ENCODE measurements around the gene CLC.
"Not testable (repeated sequence)": the region's sequence is repeated elsewhere in the genome, so short reads cannot be mapped to it uniquely, and the experiment has no call there.

The CLC gene

GRCh38 chr19:39696387-39696786 lies 41.4 kb downstream of the CLC start:
- Histone ChIP-seq H3K4me3 (no peak overlapping the region), H3K36me3 (no peaks in the 10 kb centered on the region), H3K9me3 (no peaks in the 10 kb centered on the region), H3K4me1 (no peaks in the 10 kb centered on the region), H3K27ac (no peak overlapping the region), H3K27me3 (no peaks in the 10 kb centered on the region)
- no peak for DNase-seq
- no peak for TF ChIP-seq CTCF (IDR thresholded peaks at IDR 0.05)
- intact Hi-C loops (cut with DNase I; ENCODE audit: low total_unique reads), result no loop called here

GRCh38 chr19:39695759-39696158 lies 42.1 kb downstream of the CLC start:
- H3K36me3 ChIP-seq, result no peaks in the 10 kb centered on the region
- H3K4me1 ChIP-seq, result no peaks in the 10 kb centered on the region
- DNase-seq, result no peak
- no peak overlapping the region for H3K27ac ChIP-seq
- TF ChIP-seq CTCF (IDR thresholded peaks at IDR 0.05), result no peak
- no peaks in the 10 kb centered on the region for H3K27me3 ChIP-seq
- no peak overlapping the region for H3K4me3 ChIP-seq
- intact Hi-C loops (cut with DNase I; ENCODE audit: low total_unique reads), result no loop called here
- H3K9me3 ChIP-seq, result no peaks in the 10 kb centered on the region

- no peak for DNase-seq
- Histone ChIP-seq H3K27ac (no peak overlapping the region), H3K27me3 (no peaks in the 10 kb centered on the region), H3K36me3 (no peaks in the 10 kb centered on the region), H3K9me3 (no peaks in the 10 kb centered on the region), H3K4me1 (no peaks in the 10 kb centered on the region), H3K4me3 (no peak overlapping the region)
- TF ChIP-seq CTCF (IDR thresholded peaks at IDR 0.05), result no peak
- intact Hi-C loops (cut with DNase I; ENCODE audit: low total_unique reads), result no loop called here
Measured at GRCh38 chr19:39692822-39693221, 45.0 kb downstream of the CLC start.

GRCh38 chr19:39692166-39692565 lies 45.7 kb downstream of the CLC start:
- H3K36me3 ChIP-seq, result no peaks in the 10 kb centered on the region
- no peak for TF ChIP-seq CTCF (IDR thresholded peaks at IDR 0.05)
- intact Hi-C loops (cut with DNase I; ENCODE audit: low total_unique reads), result no loop called here
- H3K9me3 ChIP-seq, result no peaks in the 10 kb centered on the region
- no peak overlapping the region for H3K27ac ChIP-seq
- no peak for DNase-seq
- no peaks in the 10 kb centered on the region for H3K27me3 ChIP-seq
- no peaks in the 10 kb centered on the region for H3K4me1 ChIP-seq
- H3K4me3 ChIP-seq, result no peak overlapping the region

- H3K27me3 ChIP-seq; H3K9me3 ChIP-seq; H3K27ac ChIP-seq; H3K4me3 ChIP-seq; H3K36me3 ChIP-seq; DNase-seq; H3K4me1 ChIP-seq; intact Hi-C loops (cut with DNase I; ENCODE audit: low total_unique reads): not testable (repeated sequence)
Measured at GRCh38 chr19:39688637-39689036, 49.2 kb downstream of the CLC start.

- H3K36me3 ChIP-seq, result no peaks in the 10 kb centered on the region
- no peak overlapping the region for H3K27ac ChIP-seq
- no peaks in the 10 kb centered on the region for H3K4me1 ChIP-seq
- intact Hi-C loops (cut with DNase I; ENCODE audit: low total_unique reads), result no loop called here
- DNase-seq, result no peak
- no peaks in the 10 kb centered on the region for H3K9me3 ChIP-seq
- H3K27me3 ChIP-seq, result no peaks in the 10 kb centered on the region
- H3K4me3 ChIP-seq, result no peak overlapping the region
- TF ChIP-seq CTCF (IDR thresholded peaks at IDR 0.05), result no peak
Measured at GRCh38 chr19:39686739-39687138, 51.1 kb downstream of the CLC start.
